Sigmoid colon (tissue), 7 donors: ENCODE results near the gene ADCY7. TPM values are rescaled to one million over a fixed set of nuclear protein-coding genes. Genes with fewer than 3 reads are reported as not detected.

Experiments used
- DNase-seq: peaks from one replicate; pipeline ENCODE4 v3.0.0-alpha.2; 2019
- H3K27ac ChIP-seq, 4 donors: fragments of 200-600 bp; sonication (generic); one replicate each; pipeline ENCODE4 v1.5.1; 2016 to 2019; ENCODE audit warnings: mild to moderate bottlenecking in 1 of 4
- H3K27me3 ChIP-seq, 3 donors: fragments of 200-600 bp; sonication (generic); one replicate each; pipeline ENCODE4 v1.5.1; 2019; ENCODE audit warnings: mild to moderate bottlenecking in 1 of 3
- H3K36me3 ChIP-seq, 4 donors: fragments of 200-600 bp; sonication (generic); one replicate each; pipeline ENCODE4 v1.5.1; 2016 to 2019
- H3K4me1 ChIP-seq, 4 donors: fragments of 200-600 bp; sonication (generic); one replicate each; pipeline ENCODE4 v1.5.1; 2017 to 2019
- H3K4me3 ChIP-seq, 4 donors: fragments of 200-600 bp; sonication (generic); one replicate each; pipeline ENCODE4 v1.5.1; 2017 to 2019; ENCODE audit warnings: mild to moderate bottlenecking in 2 of 4, moderate library complexity in 1 of 4
- H3K9me3 ChIP-seq, 4 donors: fragments of 200-600 bp in 3 of 4; sonication (generic) in 3 of 4; one replicate each; pipeline versions ENCODE4 v1.5.1 to v1.6.1; 2013 to 2019
- EP300 ChIP-seq, 4 donors: sonication (generic); formaldehyde crosslinking; IDR thresholded peaks; one replicate each; pipeline ENCODE4 v1.6.1; 2017; ENCODE audit warnings: antibody characterized with exemption in 4 of 4
- POLR2A ChIP-seq, 2 donors: fragments of 450-650 bp; IDR thresholded peaks; one replicate each; pipeline ENCODE4 v1.6.1; 2016; ENCODE audit warnings: antibody characterized with exemption in 2 of 2, mild to moderate bottlenecking in 2 of 2, moderate library complexity in 2 of 2
- POLR2AphosphoS5 ChIP-seq, 4 donors: sonication (generic); formaldehyde crosslinking; IDR thresholded peaks; one replicate each; pipeline ENCODE4 v1.6.1; 2017; ENCODE audit warnings: antibody characterized with exemption in 4 of 4
- WGBS, 2 donors: extraction: QIAGEN DNeasy Blood & Tissue Kit; methylation state at CpG; one replicate each; pipeline ENCODE4 v1.1.7; 2013; 5-methylcytosine and 5-hydroxymethylcytosine counted together
- intact Hi-C: fragments of 100-400 bp; cut with DNase I; formaldehyde crosslinking; loops from one replicate; pipeline ENCODE4 v1.15.1; 2023
- polyA plus RNA-seq, 3 donors: library from polyadenylated mRNA; stranded (reverse); fragments of 200-250 nt; gene quantifications; one replicate each; pipeline ENCODE4 v1.2.3, GENCODE V29; 2013
- total RNA-seq, 4 donors: library from RNA; depleted of rRNA; stranded (reverse); fragments of >200 nt; gene quantifications; one replicate each; pipeline ENCODE4 v1.1.0, GENCODE V29; 2016
- TF ChIP-seq, protein P1 (sequence below), 4 experiments: fragments of 450-650 bp in 3 of 4; fragments of 200-600 bp in 1 of 4; IDR thresholded peaks; one replicate each; pipeline ENCODE4 v1.5.1; 2016 to 2019; ENCODE audit warnings: antibody characterized with exemption in 4 of 4, mild to moderate bottlenecking in 3 of 4, moderate library complexity in 2 of 4
- donor health status: healthy with polysubstance abuse.
- donor health status: Bipolar disorder and iron deficiency.
- donor health status: healthy.

Gene ADCY7
- total and polyA plus RNA-seq, 7 donors = 1.2 to 24.0 (median 10.2) TPM

DNA sequence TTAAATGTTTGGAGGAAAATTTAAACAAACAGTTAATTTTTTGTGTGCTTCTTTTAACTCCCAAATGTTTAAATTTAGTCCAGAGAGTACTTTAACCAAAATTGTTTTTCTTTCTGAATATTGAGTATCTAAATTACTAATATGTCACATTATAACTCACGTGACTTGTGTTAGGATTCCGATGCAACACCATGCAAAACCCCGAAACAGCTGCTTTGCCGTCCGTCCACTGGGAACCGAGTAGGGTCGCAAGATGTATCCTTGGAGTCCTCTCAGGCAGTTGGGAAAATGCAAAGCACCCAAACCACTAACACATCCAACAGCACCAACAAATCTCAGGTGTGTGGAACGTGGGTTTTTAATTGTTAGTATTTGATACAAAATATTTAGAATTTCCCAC, 38.7 kb upstream of the ADCY7 start:
- Histone ChIP-seq H3K4me3 (no peak overlapping the region), H3K27me3 (no peaks in the 10 kb centered on the region), H3K36me3 (peaks cover 0 to 60% (median 14%) of the 10 kb centered on the region in 4 donors), H3K27ac (no peak overlapping the region), H3K4me1 (peaks cover 0 to 25% (median 17%) of the 10 kb centered on the region in 4 donors), H3K9me3 (no peaks in the 10 kb centered on the region)
- DNase-seq = no peak
- intact Hi-C loops = no loop called here
- TF ChIP-seq EP300 (IDR thresholded peaks at IDR 0.05) (no peak), POLR2A (IDR thresholded peaks at IDR 0.05) (no peak), POLR2AphosphoS5 (IDR thresholded peaks at IDR 0.05) (no peak)
- TF ChIP-seq, protein P1, sequence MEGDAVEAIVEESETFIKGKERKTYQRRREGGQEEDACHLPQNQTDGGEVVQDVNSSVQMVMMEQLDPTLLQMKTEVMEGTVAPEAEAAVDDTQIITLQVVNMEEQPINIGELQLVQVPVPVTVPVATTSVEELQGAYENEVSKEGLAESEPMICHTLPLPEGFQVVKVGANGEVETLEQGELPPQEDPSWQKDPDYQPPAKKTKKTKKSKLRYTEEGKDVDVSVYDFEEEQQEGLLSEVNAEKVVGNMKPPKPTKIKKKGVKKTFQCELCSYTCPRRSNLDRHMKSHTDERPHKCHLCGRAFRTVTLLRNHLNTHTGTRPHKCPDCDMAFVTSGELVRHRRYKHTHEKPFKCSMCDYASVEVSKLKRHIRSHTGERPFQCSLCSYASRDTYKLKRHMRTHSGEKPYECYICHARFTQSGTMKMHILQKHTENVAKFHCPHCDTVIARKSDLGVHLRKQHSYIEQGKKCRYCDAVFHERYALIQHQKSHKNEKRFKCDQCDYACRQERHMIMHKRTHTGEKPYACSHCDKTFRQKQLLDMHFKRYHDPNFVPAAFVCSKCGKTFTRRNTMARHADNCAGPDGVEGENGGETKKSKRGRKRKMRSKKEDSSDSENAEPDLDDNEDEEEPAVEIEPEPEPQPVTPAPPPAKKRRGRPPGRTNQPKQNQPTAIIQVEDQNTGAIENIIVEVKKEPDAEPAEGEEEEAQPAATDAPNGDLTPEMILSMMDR (IDR thresholded peaks at IDR 0.05) = no peak
- 81 to 82% methylated on average over 8 of the region's 8 CpGs for WGBS, 2 donors

- TF ChIP-seq EP300 (IDR thresholded peaks at IDR 0.05) = no peak
- TF ChIP-seq POLR2A (IDR thresholded peaks at IDR 0.05) = no peak
- TF ChIP-seq, protein P1 (IDR thresholded peaks at IDR 0.05) = no peak
- TF ChIP-seq POLR2AphosphoS5 (IDR thresholded peaks at IDR 0.05) = no peak
- Histone ChIP-seq H3K36me3 (peaks cover 0 to 60% (median 14%) of the 10 kb centered on the region in 4 donors), H3K4me3 (no peak overlapping the region), H3K4me1 (peaks cover 0 to 18% (median 16%) of the 10 kb centered on the region in 4 donors), H3K27ac (no peak overlapping the region), H3K27me3 (no peaks in the 10 kb centered on the region), H3K9me3 (no peaks in the 10 kb centered on the region)
- 94 to 97% methylated on average over 5 of the region's 5 CpGs for WGBS, 2 donors
- no peak for DNase-seq
- intact Hi-C loops = no loop called here
These were observed 37.9 kb upstream of the ADCY7 start for GRCh38 chr16:50228364-50228868.

DNA sequence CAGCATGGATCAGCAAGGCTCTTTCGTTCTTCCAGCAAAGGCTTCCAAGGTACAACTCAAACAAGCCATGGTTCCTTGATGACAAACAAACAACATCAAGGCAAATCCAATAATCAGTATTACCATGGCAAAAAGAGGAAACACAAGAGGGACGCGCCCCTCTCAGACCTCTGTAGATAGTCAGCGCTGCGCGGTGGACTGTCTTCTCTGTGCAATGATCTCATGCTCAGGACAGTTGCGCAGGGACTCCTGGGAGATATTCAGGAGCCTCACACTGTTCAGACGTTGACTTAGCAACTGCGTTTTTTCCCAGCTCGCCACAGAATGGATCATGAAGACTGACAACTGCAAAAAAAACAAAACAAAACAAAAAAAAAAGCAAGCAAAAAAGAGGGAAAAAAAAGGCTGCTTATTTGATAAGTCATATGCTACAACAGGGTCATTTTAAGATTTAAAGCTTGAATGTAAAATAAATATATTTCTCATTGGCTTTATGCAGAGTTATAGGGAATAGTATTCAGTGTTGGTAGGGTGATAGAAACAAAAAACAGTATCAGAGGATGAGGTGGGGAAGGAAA, 37.1 kb upstream of the ADCY7 start:
- intact Hi-C loops = no loop called here
- Histone ChIP-seq H3K27ac (no peak overlapping the region), H3K27me3 (no peaks in the 10 kb centered on the region), H3K4me1 (peaks cover 0 to 11% (median 8%) of the 10 kb centered on the region in 4 donors), H3K4me3 (no peak overlapping the region), H3K9me3 (no peaks in the 10 kb centered on the region), H3K36me3 (peaks cover 0 to 59% (median 14%) of the 10 kb centered on the region in 4 donors)
- 92 to 93% methylated on average over 10 of the region's 10 CpGs for WGBS, 2 donors
- TF ChIP-seq POLR2A (IDR thresholded peaks at IDR 0.05) (no peak), EP300 (IDR thresholded peaks at IDR 0.05) (no peak), POLR2AphosphoS5 (IDR thresholded peaks at IDR 0.05) (no peak)
- TF ChIP-seq, protein P1 (IDR thresholded peaks at IDR 0.05) = no peak
- DNase-seq = no peak

GRCh38 chr16:50234771-50235556, 31.4 kb upstream of the ADCY7 start:
- H3K27ac ChIP-seq = no peak overlapping the region
- H3K9me3 ChIP-seq = no peaks in the 10 kb centered on the region
- no peaks in the 10 kb centered on the region for H3K27me3 ChIP-seq
- DNase-seq = no peak
- no peak overlapping the region for H3K4me3 ChIP-seq
- intact Hi-C loops = no loop called here
- no peak for TF ChIP-seq POLR2A (IDR thresholded peaks at IDR 0.05)
- no peak for TF ChIP-seq EP300 (IDR thresholded peaks at IDR 0.05)
- TF ChIP-seq POLR2AphosphoS5 (IDR thresholded peaks at IDR 0.05) = no peak
- TF ChIP-seq, protein P1 (IDR thresholded peaks at IDR 0.05) = no peak
- peaks cover 0 to 5% (median 0%) of the 10 kb centered on the region in 4 donors for H3K36me3 ChIP-seq
- peaks cover 0 to 3% (median 0%) of the 10 kb centered on the region in 4 donors for H3K4me1 ChIP-seq
- WGBS, 2 donors = 68 to 83% methylated on average over 5 of the region's 5 CpGs
